Cardiac fibroblast (primary cell): ENCODE data around the gene USH1C.

Source experiments
- DNase-seq, 2 donors: peaks; one replicate each; pipeline versions ENCODE4 v3.0.0 to v3.0.0-alpha.2; 2010; ENCODE audit warnings: low read depth in 2 of 2
- H3K4me3 ChIP-seq, 2 donors: replicated peaks in 1 of 2; 1 replicate in 1 of 2; 2 replicates in 1 of 2; pipeline ENCODE4 v1.5.1; 2011; ENCODE audit warnings: low read depth in 2 of 2, low read length in 2 of 2, mild to moderate bottlenecking in 2 of 2, moderate library complexity in 1 of 2
- TF ChIP-seq, protein P1 (sequence below): IDR thresholded peaks from one replicate; pipeline ENCODE4 v1.5.1; 2011; ENCODE audit warnings: low read depth, mild to moderate bottlenecking, low read length, inconsistent platforms

Gene USH1C

GRCh38 chr11:17585911-17586695 is 41.9 kb upstream of the USH1C start:
- no peak for DNase-seq
- TF ChIP-seq, protein P1, sequence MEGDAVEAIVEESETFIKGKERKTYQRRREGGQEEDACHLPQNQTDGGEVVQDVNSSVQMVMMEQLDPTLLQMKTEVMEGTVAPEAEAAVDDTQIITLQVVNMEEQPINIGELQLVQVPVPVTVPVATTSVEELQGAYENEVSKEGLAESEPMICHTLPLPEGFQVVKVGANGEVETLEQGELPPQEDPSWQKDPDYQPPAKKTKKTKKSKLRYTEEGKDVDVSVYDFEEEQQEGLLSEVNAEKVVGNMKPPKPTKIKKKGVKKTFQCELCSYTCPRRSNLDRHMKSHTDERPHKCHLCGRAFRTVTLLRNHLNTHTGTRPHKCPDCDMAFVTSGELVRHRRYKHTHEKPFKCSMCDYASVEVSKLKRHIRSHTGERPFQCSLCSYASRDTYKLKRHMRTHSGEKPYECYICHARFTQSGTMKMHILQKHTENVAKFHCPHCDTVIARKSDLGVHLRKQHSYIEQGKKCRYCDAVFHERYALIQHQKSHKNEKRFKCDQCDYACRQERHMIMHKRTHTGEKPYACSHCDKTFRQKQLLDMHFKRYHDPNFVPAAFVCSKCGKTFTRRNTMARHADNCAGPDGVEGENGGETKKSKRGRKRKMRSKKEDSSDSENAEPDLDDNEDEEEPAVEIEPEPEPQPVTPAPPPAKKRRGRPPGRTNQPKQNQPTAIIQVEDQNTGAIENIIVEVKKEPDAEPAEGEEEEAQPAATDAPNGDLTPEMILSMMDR: no peak
- H3K4me3 ChIP-seq: no peak overlapping the region

DNA sequence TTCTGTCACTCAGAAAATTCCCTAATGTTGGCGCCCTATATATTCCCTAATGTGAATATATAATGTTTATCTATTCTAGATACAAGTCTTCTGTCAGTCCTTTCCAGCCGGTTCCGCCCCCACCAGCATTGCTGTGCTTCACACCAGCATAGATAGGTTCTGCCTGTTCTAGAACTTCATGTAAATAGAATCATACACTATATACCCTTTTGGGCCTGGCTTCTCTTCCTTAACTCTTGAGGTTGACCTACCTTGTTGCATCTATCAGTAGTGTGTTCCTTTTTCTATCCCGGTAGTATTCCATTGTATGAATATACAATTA is 37.5 kb upstream of the USH1C start:
- no peak overlapping the region for H3K4me3 ChIP-seq
- TF ChIP-seq, protein P1: no peak
- no peak for DNase-seq

DNA sequence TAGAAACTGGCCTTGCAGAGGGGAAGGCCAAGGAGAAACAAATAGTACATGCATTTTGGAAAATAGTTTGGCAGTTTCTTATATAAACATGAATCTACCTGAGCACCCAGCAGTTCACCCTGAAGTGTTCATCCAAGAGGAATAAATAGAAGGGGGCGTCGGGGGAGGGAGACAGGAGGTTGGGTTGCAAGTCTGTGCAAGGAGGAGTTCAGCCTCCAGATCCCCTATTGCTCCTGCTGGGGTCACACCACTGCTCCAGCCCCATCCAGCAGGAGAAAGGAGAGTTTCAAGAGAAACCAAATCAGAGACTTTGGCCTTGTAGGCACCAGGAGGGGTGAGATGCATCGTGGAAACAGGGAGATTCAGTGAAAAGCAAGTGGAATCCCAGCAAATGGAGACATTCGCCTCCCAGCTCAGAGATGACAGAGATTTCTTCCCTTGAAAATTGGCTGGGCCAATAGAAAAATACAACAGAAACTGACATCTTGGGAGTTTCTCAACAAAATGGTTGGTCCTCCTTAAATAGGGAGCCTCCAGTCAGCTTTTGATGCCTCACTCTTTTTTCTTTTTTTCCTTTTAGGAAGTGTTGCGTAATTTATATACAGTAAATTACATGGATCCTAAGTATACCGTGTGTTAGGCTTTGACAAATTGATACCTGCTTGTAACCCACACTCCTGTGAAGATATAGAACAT is 37.0 kb upstream of the USH1C start:
- TF ChIP-seq, protein P1: no peak
- no peak overlapping the region for H3K4me3 ChIP-seq
- DNase-seq: no peak

DNA sequence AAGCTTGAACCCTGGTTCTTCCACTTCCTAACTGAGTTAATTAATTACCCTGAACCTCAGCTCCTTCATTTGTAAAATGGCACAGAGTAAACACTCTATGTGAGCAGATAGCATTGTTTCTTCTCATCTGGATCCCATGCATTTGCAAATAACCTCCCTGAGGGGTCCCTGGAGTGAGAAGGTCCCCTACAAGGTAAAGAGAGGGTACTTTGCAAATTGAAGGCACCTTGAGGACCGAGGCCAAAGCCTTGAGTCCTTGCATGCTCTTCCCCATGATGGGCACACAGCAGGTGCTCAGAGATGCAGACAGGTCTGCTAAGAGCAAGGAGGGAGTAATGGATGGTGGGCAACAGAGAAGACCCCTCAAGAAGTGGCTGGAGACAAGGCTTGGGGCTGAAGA is 36.1 kb upstream of the USH1C start:
- no peak for DNase-seq
- TF ChIP-seq, protein P1: no peak
- H3K4me3 ChIP-seq: no peak overlapping the region

DNA sequence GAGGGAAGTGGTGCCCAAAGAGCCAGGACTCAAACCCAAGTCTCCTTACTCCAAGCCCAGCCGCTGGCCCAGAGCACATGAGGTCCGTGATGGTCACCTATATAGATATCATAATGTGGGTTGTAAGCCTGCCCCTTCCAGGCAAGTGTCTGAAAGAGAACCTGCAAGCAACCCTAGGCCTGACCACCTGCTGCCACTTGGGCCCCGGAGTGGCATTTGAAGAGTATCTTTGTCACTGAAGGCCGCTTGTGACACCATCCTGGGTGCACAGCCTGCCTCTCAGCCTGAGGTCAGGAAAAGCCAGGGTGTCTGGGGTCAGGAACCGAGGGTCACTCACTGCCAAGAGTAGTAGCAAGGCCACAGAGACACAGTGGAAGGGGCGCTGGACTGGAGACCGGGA is 35.2 kb upstream of the USH1C start:
- TF ChIP-seq, protein P1: no peak
- H3K4me3 ChIP-seq: no peak overlapping the region
- no peak for DNase-seq

- TF ChIP-seq, protein P1: no peak
- no peak for DNase-seq
- H3K4me3 ChIP-seq: no peak overlapping the region
Observed at GRCh38 chr11:17578958-17579357, 34.7 kb upstream of the USH1C start.
